Spleen (tissue), 11 donors: ENCODE measurements around the gene PCGF3. TPM values are rescaled to one million over a fixed set of nuclear protein-coding genes. Genes with fewer than 3 reads are reported as not detected.
A peak's percentile ranks its signal among the peaks of the same experiment; 100 is the strongest.

ENCODE experiments used
- DNase-seq: peaks from one replicate; pipeline ENCODE4 v3.0.0-alpha.2; 2020
- H3K27ac ChIP-seq, 8 donors: fragments of 200-600 bp; sonication (generic) in 7 of 8; 1 replicate in 4 of 8; 2 replicates in 4 of 8; pipeline versions ENCODE4 v1.5.0 to v1.8.0; 2016 to 2021; ENCODE audit warnings: inconsistent platforms in 4 of 8, mild to moderate bottlenecking in 4 of 8, moderate library complexity in 1 of 8
- H3K27me3 ChIP-seq, 7 donors: fragments of 200-600 bp; sonication (generic) in 6 of 7; replicated peaks in 1 of 7; 1 replicate in 4 of 7; 2 replicates in 3 of 7; pipeline versions ENCODE4 v1.5.0 to v1.8.0; 2016 to 2021; ENCODE audit warnings: inconsistent platforms in 3 of 7, mild to moderate bottlenecking in 1 of 7
- H3K36me3 ChIP-seq, 6 donors: fragments of 200-600 bp; sonication (generic) in 5 of 6; 1 replicate in 4 of 6; 2 replicates in 2 of 6; pipeline versions ENCODE4 v1.5.0 to v1.8.0; 2016 to 2021; ENCODE audit warnings: inconsistent platforms in 2 of 6
- H3K4me1 ChIP-seq, 6 donors: fragments of 200-600 bp; sonication (generic) in 5 of 6; 1 replicate in 3 of 6; 2 replicates in 3 of 6; pipeline versions ENCODE4 v1.5.0 to v1.8.0; 2016 to 2021; ENCODE audit warnings: inconsistent platforms in 3 of 6
- H3K4me3 ChIP-seq, 8 donors: fragments of 200-600 bp; sonication (generic) in 7 of 8; 1 replicate in 4 of 8; 2 replicates in 4 of 8; pipeline versions ENCODE4 v1.5.0 to v1.8.0; 2016 to 2021; ENCODE audit warnings: inconsistent platforms in 4 of 8, mild to moderate bottlenecking in 4 of 8, moderate library complexity in 2 of 8
- H3K9me3 ChIP-seq, 8 donors: fragments of 200-600 bp; sonication (generic) in 7 of 8; 1 replicate in 4 of 8; 2 replicates in 4 of 8; pipeline versions ENCODE4 v1.5.0 to v1.8.0; 2016 to 2021; ENCODE audit warnings: inconsistent platforms in 4 of 8
- POLR2A ChIP-seq, 3 donors: fragments of 450-650 bp; IDR thresholded peaks; one replicate each; pipeline ENCODE4 v1.5.1; 2017; ENCODE audit warnings: antibody characterized with exemption in 3 of 3, mild to moderate bottlenecking in 1 of 3
- POLR2AphosphoS5 ChIP-seq, 3 donors: sonication (generic); formaldehyde crosslinking; IDR thresholded peaks; one replicate each; pipeline ENCODE4 v1.5.1; 2017; ENCODE audit warnings: antibody characterized with exemption in 3 of 3
- WGBS, 5 donors: extraction: QIAGEN DNeasy Blood & Tissue Kit in 3 of 5; methylation state at CpG; one replicate each; pipeline versions ENCODE4 v1.1.5 to v1.1.7; 2013 to 2018; 5-methylcytosine and 5-hydroxymethylcytosine counted together
- intact Hi-C: fragments of 100-400 bp; cut with DNase I; formaldehyde crosslinking; loops from one replicate; pipeline ENCODE4 v1.15.0; 2023; ENCODE audit warnings: low total_unique reads
- polyA plus RNA-seq, 3 donors: library from polyadenylated mRNA; stranded (reverse); fragments of 200-250 nt; gene quantifications; one replicate each; pipeline ENCODE4 v1.2.1, GENCODE V29; 2013
- total RNA-seq, 7 donors: library from RNA; depleted of rRNA in 3 of 7; stranded (reverse); fragments of >200 nt in 3 of 7; fragmentation: NEBNext Ultra II Directional in 4 of 7; extraction: Animal tissue kit (Norgen Biotek cat#: 25700) in 4 of 7; gene quantifications; one replicate each; pipeline versions ENCODE4 v1.1.0 to v1.2.1, GENCODE V29; 2016 to 2021
- TF ChIP-seq, protein P1 (sequence below), 11 experiments: fragments of 200-600 bp in 7 of 11; fragments of 450-650 bp in 4 of 11; sonication (generic) in 4 of 11; IDR thresholded peaks in 8 of 11; conservative IDR thresholded peaks in 3 of 11; 1 replicate in 7 of 11; 2 replicates in 4 of 11; pipeline versions ENCODE4 v1.4.0 to v1.8.0; 2016 to 2021; ENCODE audit warnings: antibody characterized with exemption in 11 of 11, inconsistent platforms in 4 of 11, mild to moderate bottlenecking in 1 of 11
- donor health status: healthy with polysubstance abuse.
- donor health status: DM: no; HTN: no; CAD: no; lungs with moderate emphysema.
- donor health status: DM: no; HTN: no; CAD: no.
- donor health status: Bipolar disorder and iron deficiency.
- donor health status: healthy.
- donor health status: DM: no; HTN: no; CAD: no.
- donor health status: DM: yes; HTN: yes; CAD: no.

PCGF3 gene
- total and polyA plus RNA-seq, 10 donors, result 29.7 to 102 (median 69.4) TPM

DNA sequence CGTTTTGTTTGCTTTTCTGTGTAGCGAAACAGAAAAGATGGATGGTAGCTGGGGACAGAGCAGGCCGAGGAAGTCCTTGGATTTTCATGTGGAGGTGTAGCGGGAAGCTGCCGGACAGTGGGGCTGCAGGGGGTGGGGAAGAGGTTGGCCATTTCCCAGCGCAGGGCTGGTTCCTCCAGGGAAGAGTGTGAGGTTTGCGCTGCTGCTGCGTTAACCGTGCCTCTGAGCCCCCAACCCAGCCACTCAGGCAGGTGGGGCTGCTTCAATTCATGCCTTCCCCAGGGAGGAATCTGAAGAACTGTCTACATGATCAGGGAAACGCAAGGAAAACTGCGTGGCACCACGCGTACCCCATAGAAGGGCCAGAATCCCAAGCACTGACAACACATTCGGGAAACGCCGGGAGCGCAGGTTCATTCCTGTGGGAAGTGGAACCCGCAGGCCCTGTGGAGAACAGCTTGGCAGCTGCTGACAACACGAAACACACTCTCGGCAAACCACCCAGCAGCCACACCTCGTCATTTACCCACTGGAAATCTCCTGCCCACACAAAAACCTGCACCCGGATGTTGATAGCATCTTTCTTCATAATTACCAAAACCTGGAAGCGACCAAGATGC, 57.7 kb downstream of the PCGF3 start:
- H3K4me3 ChIP-seq, result no peak overlapping the region
- TF ChIP-seq POLR2AphosphoS5 (IDR thresholded peaks at IDR 0.05), result peak in 1 of 3 donors; percentile 25
- no peak for TF ChIP-seq POLR2A (IDR thresholded peaks at IDR 0.05)
- H3K27me3 ChIP-seq, result no peaks in the 10 kb centered on the region
- H3K9me3 ChIP-seq, result no peaks in the 10 kb centered on the region
- H3K4me1 ChIP-seq, result peaks cover 0 to 30% (median 8%) of the 10 kb centered on the region in 6 donors
- WGBS, 5 donors, result 89 to 96% (median 90%) methylated on average over 23 of the region's 23 CpGs
- intact Hi-C loops, result loop anchor here (10.0 kb wide), 1 partner anchor 222 kb away; the partner anchor contains the start of gene IDUA
- DNase-seq, result no peak
- H3K36me3 ChIP-seq, result peaks cover 0 to 87% (median 67%) of the 10 kb centered on the region in 6 donors
- H3K27ac ChIP-seq, result no peak overlapping the region

DNA sequence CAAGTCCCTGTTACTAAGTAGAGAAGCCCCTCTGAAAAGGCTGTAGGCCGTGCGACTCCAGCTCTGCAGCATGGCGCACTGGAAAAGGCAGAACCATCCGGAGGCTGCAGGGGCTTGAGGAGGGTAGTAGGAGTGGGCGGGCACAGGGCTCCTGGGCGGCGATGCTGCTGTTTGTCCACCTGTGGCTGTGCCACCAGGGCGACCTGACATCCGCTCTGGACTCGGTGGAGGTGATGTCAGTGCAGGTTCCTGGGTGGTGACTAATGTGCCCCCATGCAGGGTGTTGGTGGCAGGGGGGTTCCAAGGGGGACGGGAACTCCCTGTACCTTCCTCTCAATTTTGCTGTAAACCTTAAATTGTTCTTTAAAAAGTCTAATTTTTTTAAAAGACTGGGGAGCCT, 58.3 kb downstream of the PCGF3 start:
- no peak overlapping the region for H3K27ac ChIP-seq
- WGBS, 5 donors, result 87 to 96% (median 92%) methylated on average over 11 of the region's 11 CpGs
- no peak for DNase-seq

DNA sequence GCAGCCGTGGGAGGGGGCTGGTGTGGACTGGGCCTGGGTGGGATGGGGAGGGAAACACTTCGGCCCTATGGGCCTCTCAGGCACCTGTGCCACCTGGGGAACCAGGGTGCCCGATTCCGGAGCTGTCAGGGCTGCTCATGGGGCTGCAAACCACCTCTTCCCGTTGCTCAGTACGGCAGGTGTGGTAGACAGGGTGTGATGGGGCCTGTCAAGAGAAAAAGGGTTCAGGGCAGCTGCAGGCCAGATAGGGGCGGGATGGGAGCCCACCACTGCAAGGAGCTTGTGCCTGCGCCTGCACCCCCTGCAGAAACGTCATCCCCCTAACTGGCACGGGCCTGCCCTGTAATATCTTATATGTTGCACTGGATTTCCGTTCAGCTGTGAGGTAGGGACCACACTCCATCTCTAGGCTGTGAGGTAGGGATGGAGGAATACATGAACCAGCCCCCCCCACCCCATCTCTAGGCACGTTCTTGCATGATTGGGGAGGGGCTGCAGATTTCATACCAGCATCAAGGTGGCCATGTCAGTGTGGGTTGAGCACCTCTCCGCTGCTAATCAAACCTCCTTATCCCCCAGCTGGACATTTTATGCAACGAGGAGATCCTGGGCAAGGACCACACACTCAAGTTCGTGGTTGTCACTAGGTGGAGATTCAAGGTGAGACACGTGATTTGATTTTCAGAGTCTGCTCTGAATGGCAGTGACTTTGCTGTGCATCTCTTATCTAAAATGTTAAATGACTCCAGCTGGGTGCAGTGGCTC, 59.0 kb downstream of the PCGF3 start:
- intact Hi-C loops, result loop anchor here (10.0 kb wide), 1 partner anchor 220 kb away; the partner anchor contains the start of gene IDUA
- Histone ChIP-seq H3K36me3 (peaks cover 0 to 99% (median 75%) of the 10 kb centered on the region in 6 donors), H3K9me3 (no peaks in the 10 kb centered on the region), H3K4me1 (peaks cover 0 to 33% (median 11%) of the 10 kb centered on the region in 6 donors), H3K27me3 (no peaks in the 10 kb centered on the region), H3K4me3 (no peak overlapping the region), H3K27ac (no peak overlapping the region)
- DNase-seq, result no peak
- TF ChIP-seq, protein P1, sequence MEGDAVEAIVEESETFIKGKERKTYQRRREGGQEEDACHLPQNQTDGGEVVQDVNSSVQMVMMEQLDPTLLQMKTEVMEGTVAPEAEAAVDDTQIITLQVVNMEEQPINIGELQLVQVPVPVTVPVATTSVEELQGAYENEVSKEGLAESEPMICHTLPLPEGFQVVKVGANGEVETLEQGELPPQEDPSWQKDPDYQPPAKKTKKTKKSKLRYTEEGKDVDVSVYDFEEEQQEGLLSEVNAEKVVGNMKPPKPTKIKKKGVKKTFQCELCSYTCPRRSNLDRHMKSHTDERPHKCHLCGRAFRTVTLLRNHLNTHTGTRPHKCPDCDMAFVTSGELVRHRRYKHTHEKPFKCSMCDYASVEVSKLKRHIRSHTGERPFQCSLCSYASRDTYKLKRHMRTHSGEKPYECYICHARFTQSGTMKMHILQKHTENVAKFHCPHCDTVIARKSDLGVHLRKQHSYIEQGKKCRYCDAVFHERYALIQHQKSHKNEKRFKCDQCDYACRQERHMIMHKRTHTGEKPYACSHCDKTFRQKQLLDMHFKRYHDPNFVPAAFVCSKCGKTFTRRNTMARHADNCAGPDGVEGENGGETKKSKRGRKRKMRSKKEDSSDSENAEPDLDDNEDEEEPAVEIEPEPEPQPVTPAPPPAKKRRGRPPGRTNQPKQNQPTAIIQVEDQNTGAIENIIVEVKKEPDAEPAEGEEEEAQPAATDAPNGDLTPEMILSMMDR (IDR thresholded peaks at IDR 0.05 in 8 of 11, conservative IDR thresholded peaks at IDR 0.05 in 3 of 11), result no peak
- WGBS, 5 donors, result 82 to 92% (median 88%) methylated on average over 12 to 16 of the region's 16 CpGs

More for the DNA sequence above, 58.3 kb downstream of the PCGF3 start:
- TF ChIP-seq, protein P1 (IDR thresholded peaks at IDR 0.05 in 8 of 11, conservative IDR thresholded peaks at IDR 0.05 in 3 of 11), result no peak
- TF ChIP-seq POLR2AphosphoS5 (IDR thresholded peaks at IDR 0.05), result peak in 2 of 3 donors; percentile 10 to 53
- no peak for TF ChIP-seq POLR2A (IDR thresholded peaks at IDR 0.05)
- Histone ChIP-seq H3K4me3 (no peak overlapping the region), H3K36me3 (peaks cover 0 to 92% (median 71%) of the 10 kb centered on the region in 6 donors), H3K27me3 (no peaks in the 10 kb centered on the region), H3K4me1 (peaks cover 0 to 30% (median 9%) of the 10 kb centered on the region in 6 donors), H3K9me3 (no peaks in the 10 kb centered on the region)
- intact Hi-C loops, result loop anchor here (10.0 kb wide), 1 partner anchor 221 kb away; the partner anchor contains the start of gene IDUA

DNA sequence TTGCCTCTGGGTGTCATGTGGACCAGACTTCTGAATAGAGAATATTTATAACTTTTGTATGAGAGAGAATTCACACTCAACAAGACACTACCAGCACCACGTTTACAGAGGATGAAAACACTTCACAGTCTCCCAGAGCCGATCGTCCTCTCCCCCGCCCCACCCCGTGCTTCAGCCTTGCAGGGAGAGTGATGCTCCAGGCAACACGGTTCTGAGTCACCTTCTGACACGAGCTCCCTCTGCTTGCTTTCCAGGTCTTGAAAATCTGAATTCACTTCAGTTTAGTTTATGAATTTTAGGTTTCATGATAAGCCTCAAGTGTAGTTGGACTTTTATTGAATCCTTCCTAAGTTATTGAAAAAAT, 60.5 kb downstream of the PCGF3 start:
- peak overlapping the region in 1 of 8 donors; percentile 57 for H3K27ac ChIP-seq
- 75 to 84% (median 78%) methylated on average over 7 of the region's 7 CpGs for WGBS, 5 donors
- no peak for DNase-seq

More for the DNA sequence above, 60.5 kb downstream of the PCGF3 start:
- H3K4me1 ChIP-seq, result peaks cover 0 to 32% (median 11%) of the 10 kb centered on the region in 6 donors
- intact Hi-C loops, result loop anchor here (10.0 kb wide), 1 partner anchor 219 kb away; the partner anchor contains the start of gene IDUA
- no peaks in the 10 kb centered on the region for H3K9me3 ChIP-seq
- no peak overlapping the region for H3K4me3 ChIP-seq
- no peak for TF ChIP-seq POLR2AphosphoS5 (IDR thresholded peaks at IDR 0.05)
- TF ChIP-seq, protein P1 (IDR thresholded peaks at IDR 0.05 in 8 of 11, conservative IDR thresholded peaks at IDR 0.05 in 3 of 11), result no peak
- TF ChIP-seq POLR2A (IDR thresholded peaks at IDR 0.05), result no peak
- H3K36me3 ChIP-seq, result peaks cover 0 to 100% (median 79%) of the 10 kb centered on the region in 6 donors
- H3K27me3 ChIP-seq, result no peaks in the 10 kb centered on the region
